C4-2B (cell line): ENCODE data around the gene CNTN5.

Experiments
- H3K27ac ChIP-seq: fragments of 450-650 bp; 2 replicates; pipeline ENCODE4 v1.5.1; 2017
- CTCF ChIP-seq: fragments of 450-650 bp; conservative IDR thresholded peaks from 2 replicates; pipeline ENCODE4 v1.5.1; 2017; ENCODE audit warnings: mild to moderate bottlenecking
- ZFX ChIP-seq: fragments of 450-650 bp; IDR thresholded peaks from 2 replicates; pipeline ENCODE4 v1.6.1; 2017

The CNTN5 gene

GRCh38 chr11:99170591-99170990 is 149.8 kb downstream of the CNTN5 start:
- TF ChIP-seq ZFX, result no peak
- no peak for TF ChIP-seq CTCF
- H3K27ac ChIP-seq, result no peak overlapping the region

- TF ChIP-seq ZFX, result no peak
- no peak for TF ChIP-seq CTCF
- H3K27ac ChIP-seq, result no peak overlapping the region
These were observed 150.6 kb downstream of the CNTN5 start for GRCh38 chr11:99171330-99171729.

- H3K27ac ChIP-seq, result no peak overlapping the region
- no peak for TF ChIP-seq ZFX
- no peak for TF ChIP-seq CTCF
These were observed 155.7 kb downstream of the CNTN5 start for GRCh38 chr11:99176430-99176829.

GRCh38 chr11:99177446-99177845 is 156.7 kb downstream of the CNTN5 start:
- H3K27ac ChIP-seq, result no peak overlapping the region
- TF ChIP-seq ZFX (no peak), CTCF (no peak)

- H3K27ac ChIP-seq, result no peak overlapping the region
- no peak for TF ChIP-seq CTCF
- no peak for TF ChIP-seq ZFX
These were observed 163.4 kb downstream of the CNTN5 start for GRCh38 chr11:99184146-99184545.

GRCh38 chr11:99188221-99188620 is 167.5 kb downstream of the CNTN5 start:
- H3K27ac ChIP-seq, result no peak overlapping the region
- no peak for TF ChIP-seq ZFX
- TF ChIP-seq CTCF, result no peak

GRCh38 chr11:99192716-99193115 is 172.0 kb downstream of the CNTN5 start:
- TF ChIP-seq ZFX (no peak), CTCF (no peak)
- no peak overlapping the region for H3K27ac ChIP-seq
